Loucy (cell line): ENCODE data around the gene AHCY.

Experiments used
- CTCF ChIP-seq: fragments of 200-600 bp; sonication (generic); conservative IDR thresholded peaks from 2 replicates; pipeline ENCODE4 v1.5.1; 2014; ENCODE audit warnings: mild to moderate bottlenecking, antibody characterized with exemption, low read length
- EZH2phosphoT487 ChIP-seq: fragments of 200-600 bp; IDR thresholded peaks from 2 replicates; pipeline ENCODE4 v1.6.1; 2018; ENCODE audit warnings: antibody characterized with exemption, mild to moderate bottlenecking, moderate library complexity, borderline replicate concordance

GRCh38 chr20:34268851-34269636 lies 34.1 kb downstream of the AHCY start:
- no peak for TF ChIP-seq CTCF
- no peak for TF ChIP-seq EZH2phosphoT487
